ENCODE data around the gene SLC7A8. TPM values are rescaled to one million over a fixed set of nuclear protein-coding genes. Genes with fewer than 3 reads are reported as not detected.

The SLC7A8 gene
- total RNA-seq, 1 donor from 2014 or later = 6.7 TPM

Other genes with a start within 250 kb of the SLC7A8 start
- 9.7 TPM for gene HAUS4, start 226.6 kb downstream of the SLC7A8 start, total RNA-seq
- gene AJUBA, start 201.1 kb downstream of the SLC7A8 start, total RNA-seq = 8.6 TPM
- 4.3 TPM for gene C14orf93, start 173.5 kb downstream of the SLC7A8 start, total RNA-seq
- gene PSMB5, start 148.8 kb downstream of the SLC7A8 start, total RNA-seq = 59.9 TPM
- gene PSMB11, start 141.4 kb downstream of the SLC7A8 start, total RNA-seq = not detected
- 0.43 TPM for gene CDH24, start 126.1 kb downstream of the SLC7A8 start, total RNA-seq
- 48.2 TPM for gene ACIN1, start 88.5 kb downstream of the SLC7A8 start, total RNA-seq
- 14.4 TPM for gene C14orf119, start 88.2 kb downstream of the SLC7A8 start, total RNA-seq
- gene CIROP, start 78.7 kb downstream of the SLC7A8 start, total RNA-seq = not detected
- not detected for gene CEBPE, start 64.4 kb downstream of the SLC7A8 start, total RNA-seq
- not detected for gene RNF212B, start 54.3 kb upstream of the SLC7A8 start, total RNA-seq
- 8.9 TPM for gene HOMEZ, start 102.5 kb upstream of the SLC7A8 start, total RNA-seq
- 11.5 TPM for gene PPP1R3E, start 119.2 kb upstream of the SLC7A8 start, total RNA-seq
- gene BCL2L2, start 123.2 kb upstream of the SLC7A8 start, total RNA-seq = 14.0 TPM
- gene PABPN1, start 137.8 kb upstream of the SLC7A8 start, total RNA-seq = 86.9 TPM
- gene SLC22A17, start 169.2 kb upstream of the SLC7A8 start, total RNA-seq = 3.6 TPM
- 0.68 TPM for gene EFS, start 181.5 kb upstream of the SLC7A8 start, total RNA-seq
- not detected for gene IL25, start 189.1 kb upstream of the SLC7A8 start, total RNA-seq
- gene CMTM5, start 193.4 kb upstream of the SLC7A8 start, total RNA-seq = not detected
- not detected for gene MYH6, start 224.6 kb upstream of the SLC7A8 start, total RNA-seq